Kidney tubule cell (primary cell): Measurements from ENCODE around the gene CKAP5.

Experiments
- DNase-seq: peaks from one replicate; pipeline ENCODE4 v3.0.0-alpha.2; 2018; ENCODE audit warnings: low spot score

Gene CKAP5

DNA sequence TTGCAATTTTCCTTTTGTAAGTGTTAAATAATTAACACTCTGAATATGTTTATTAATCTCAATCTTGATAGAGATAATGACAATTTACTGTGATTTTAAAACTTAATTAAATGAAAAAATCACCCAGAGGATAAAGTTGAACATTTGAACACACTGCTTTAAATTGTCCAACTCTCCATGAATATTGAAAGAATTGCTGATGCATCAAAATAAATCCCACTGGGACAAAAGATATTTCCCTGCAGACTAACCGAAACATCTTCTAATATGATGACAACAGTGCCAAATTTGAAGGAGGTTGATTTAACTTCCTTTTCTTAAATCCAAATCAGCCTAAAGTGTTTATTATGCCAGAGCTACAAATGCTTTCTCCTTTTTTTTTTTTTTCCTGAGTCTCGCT lies 79.4 kb downstream of the CKAP5 start:
- DNase-seq: no peak

DNA sequence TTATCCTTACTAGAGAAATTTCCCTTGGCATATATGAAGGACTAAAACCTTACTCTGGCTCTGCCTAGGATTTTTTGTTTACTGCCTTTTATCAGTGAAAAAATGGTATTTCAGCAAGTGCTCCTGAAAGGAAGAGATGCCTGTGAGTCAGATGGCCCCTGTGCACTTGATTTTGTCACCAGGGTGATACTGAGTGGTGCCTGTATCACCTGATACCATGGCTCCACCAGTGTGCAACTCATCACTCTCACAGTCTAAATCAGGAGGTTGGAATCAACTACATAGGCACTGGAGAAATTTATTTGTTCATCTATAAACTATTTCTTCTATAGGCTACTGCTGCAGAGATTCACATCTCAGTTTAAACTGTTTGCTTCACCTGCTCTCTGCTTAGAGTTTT lies 83.8 kb downstream of the CKAP5 start:
- no peak for DNase-seq

DNA sequence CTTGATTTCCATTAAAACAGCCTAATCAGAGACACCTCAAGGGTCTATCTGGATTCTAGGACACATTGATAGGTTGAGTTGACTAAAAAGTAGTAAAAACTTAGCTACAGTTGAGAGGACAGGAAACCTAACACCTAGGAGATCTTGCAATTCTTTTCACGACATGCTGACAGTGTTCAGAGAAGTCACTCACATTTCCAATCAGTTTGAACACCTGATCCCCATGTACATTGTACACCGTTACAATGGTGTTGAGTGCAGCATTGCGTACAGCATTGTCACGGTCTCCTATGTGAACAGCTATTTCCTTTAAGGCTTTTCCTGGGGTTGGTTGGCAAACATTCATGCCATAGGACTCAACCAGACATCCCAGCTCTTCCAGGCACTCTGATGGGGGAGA lies 84.3 kb downstream of the CKAP5 start:
- no peak for DNase-seq

DNA sequence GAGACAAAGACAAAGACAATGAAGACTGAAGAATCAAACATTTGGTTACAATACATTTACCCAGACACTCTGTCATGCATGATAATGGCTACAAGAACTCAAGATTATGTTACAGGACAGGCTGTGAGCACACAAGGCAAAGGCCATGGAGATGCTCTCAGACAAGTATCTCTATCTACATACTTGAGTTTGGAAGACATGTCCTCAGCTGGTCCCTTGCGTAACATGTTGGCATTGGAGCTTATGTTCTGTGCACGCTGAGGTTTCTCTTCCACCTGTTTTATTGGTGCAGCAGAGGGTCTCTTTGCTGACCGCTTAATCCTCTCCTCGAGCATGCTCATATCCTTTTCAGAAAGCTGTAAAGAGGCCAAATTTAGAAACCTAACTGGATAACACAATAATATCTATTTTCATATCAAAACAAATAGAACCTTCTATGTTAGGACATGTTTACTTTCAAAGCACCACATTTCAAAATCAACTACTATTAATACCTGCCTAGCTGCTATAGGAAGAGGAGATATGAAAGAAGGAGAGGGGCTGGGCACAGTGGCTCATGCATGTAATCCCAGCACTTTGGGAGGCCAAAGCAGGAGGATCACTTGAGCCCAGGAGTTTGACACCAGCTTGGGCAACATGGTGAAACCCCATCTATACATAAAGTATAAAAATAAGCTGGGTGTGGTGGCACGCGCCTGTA lies 85.5 kb downstream of the CKAP5 start:
- DNase-seq: no peak

DNA sequence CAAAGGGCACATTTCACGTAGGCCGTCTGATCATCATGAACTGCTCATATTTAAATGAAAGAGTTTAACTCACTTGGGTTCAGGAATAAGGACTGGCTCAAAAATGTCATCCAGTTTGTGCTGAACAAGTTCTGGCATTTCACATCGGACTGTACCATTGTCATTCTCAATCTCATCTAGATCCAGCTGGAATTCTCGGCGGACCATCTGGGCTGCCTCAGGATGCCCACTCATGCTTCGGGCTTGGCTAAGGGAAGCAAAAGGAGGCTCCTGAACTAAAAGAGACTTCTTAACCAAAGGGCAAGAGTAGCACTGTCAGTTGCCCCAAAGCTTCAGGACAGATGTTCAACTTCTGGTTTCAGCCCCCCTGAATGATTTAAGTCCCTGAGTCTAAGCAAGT lies 86.9 kb downstream of the CKAP5 start:
- no peak for DNase-seq

DNA sequence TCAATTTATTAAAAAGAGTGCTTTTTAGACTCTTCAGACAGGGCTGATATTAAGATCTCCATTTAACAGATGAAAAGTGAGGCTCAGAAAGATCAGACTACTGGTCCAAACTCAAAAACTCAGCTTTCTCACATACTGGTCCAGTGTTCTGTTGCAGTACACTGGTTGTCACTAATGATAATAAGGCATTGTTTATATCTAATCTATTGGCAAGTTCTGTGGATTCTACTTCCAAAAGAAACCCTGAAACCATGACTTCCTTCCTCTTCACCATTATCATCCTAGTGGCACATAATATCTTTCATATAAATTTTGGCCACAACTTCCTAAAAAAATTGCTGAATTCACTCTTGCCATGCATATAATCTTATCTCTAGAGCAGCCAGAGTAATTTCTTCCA lies 90.1 kb downstream of the CKAP5 start:
- no peak for DNase-seq

DNA sequence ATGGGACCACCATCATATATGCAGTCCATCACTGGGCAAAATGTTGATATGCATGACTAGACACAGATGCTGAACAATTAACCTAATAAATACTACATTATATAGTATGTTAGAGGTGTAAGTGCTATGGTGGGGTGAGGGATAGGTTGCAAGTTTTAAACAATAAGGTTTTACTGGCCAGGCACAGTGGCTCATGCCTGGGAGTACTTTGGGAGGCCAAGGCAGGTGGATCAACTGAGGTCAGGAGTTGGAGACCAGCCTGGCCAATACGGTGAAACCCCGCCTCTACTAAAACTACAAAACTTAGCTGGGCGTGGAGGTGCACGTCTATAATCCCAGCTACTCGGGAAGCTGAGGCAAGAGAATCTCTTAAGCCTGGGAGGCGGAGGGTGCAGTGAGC lies 98.9 kb downstream of the CKAP5 start:
- no peak for DNase-seq

DNA sequence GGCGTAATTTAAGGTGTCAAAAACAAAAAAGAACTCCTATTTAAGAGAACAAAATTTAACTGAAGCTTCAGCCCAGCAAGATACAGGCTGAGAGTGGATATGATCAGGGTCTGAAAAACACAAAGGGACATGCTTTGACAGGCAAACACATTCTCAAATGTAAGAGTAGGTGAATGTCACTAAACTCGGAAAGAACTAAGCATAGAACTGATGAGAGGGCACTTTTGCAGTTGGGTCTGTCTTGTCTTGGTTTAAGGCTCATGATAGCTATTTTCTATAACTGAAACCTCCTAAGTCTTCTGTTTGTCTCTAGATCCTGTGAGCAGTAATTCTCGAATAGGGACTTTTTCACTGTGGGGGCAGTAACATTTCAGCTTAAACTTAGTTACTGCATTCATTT lies 100.1 kb downstream of the CKAP5 start:
- no peak for DNase-seq

DNA sequence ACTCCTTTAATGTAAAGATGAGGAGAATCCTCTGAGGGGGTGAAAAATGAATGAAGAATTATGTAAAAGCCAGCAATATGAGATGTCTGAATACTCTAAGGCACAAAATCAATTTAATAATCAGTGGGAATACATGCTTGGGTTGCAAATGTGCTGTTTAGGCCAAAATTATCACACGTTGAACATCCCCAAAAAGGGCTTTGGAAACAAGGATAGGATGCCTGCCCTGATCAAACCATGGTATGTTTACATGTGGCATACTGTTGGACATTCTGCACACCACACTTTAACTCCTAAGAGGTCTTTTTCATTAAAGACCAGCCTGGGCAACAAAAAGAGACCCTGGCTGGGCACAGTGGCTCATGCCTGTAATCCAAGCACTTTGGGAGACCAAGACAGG lies 100.8 kb downstream of the CKAP5 start:
- DNase-seq: no peak

DNA sequence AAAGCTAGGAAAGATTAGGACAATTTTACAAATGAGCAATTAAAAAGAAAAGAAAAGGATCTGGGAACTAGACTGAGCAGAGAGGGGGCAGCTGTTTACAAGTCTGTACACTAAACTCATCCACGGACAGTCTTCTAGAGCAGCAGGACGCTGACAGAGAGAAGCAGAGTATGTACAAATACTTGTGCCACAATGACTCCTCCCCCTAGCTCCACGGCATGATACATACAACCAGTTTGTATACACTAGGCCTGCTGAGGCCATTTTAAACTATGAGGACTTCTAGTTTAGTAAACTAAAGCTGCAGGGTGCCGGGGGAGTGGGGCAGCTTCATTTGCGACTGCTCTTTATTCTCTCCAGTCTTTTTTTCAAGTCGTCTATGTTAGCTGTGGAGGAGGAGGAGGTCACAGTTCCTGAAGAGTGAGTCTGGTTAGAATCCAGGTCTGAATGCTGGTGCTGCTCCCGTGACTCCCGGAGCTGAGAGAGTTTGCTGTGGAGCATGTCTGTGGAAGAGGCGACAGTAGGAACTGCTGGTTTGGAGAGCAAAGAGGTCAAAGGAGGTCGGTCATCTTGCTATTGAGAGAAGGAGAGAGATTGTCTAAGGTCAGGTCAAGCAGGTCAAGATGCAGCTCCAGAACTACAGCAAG lies 102.3 kb downstream of the CKAP5 start:
- no peak for DNase-seq

DNA sequence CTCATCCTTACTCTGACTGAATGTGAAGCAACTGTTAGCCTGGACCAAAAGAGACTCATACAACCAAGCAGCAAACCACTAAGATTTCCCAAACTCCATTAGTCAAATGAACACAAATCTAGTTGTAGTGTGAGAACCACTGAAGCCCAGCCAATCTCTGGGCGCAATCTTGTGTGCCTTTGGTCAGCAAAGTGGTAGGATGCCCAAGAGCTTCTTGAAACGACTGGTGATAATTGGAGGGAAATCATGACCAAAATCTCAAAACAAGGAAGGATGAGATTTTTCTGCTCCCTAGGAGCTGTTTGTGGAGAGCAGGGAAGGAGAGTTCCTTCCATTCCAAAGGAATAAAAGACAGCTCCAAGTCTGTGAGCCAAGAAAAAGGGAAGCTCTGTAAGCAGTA lies 103.0 kb downstream of the CKAP5 start:
- no peak for DNase-seq

DNA sequence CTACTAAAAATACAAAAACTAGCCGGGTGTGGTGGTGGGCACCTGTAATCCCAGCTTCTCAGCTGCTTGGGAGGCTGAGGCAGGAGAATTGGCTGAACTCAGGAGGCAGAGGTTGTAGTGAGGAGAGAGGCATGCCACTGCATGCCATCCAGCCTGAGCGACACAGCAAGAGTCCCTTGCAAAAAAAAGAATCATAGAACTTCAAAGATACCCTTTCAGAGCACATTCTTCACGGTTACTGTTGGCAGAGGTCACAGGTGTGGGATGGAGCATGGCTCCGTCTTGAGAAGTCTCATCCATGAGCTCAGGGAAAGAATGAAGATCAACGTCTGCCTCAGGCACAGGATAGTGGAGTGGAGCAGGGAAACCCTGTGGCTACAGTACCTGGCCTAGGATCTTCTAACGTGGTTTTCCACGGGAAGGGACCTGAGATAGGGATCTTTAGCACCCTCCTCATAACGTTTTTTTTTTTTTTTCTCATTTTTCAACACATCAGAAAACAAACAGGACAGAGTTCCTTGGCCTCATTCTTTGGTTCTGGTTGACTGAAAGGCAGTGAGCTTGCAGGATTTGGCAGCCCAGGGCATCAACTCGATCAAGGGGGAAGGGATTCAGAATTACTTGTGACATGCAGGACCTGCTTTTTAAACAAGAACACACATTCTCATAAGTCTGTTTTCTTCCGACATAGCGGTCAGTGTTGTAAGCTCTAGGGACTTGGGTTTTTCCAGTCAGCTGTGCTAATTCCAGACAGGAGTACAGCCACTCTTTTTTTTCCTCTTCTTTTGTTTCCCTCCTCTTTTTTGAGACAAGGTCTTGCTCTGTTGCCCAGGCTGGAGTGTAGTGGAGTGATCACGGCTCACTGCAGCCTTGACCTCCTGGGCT lies 104.2 kb downstream of the CKAP5 start:
- no peak for DNase-seq

DNA sequence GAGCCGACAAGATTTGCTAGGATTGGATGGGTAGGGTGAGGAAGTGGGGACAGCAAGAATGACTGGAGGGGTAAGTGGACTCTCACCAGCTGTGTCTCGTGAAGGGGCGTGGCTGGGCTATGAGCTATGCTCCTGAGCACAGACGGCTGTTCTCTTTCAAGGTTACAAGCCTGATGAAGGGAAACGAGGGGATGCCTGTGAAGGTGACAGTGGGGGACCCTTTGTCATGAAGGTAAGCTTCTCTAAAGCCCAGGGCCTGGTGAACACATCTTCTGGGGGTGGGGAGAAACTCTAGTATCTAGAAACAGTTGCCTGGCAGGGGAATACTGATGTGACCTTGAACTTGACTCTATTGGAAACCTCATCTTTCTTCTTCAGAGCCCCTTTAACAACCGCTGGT lies 107.2 kb downstream of the CKAP5 start:
- DNase-seq: no peak

DNA sequence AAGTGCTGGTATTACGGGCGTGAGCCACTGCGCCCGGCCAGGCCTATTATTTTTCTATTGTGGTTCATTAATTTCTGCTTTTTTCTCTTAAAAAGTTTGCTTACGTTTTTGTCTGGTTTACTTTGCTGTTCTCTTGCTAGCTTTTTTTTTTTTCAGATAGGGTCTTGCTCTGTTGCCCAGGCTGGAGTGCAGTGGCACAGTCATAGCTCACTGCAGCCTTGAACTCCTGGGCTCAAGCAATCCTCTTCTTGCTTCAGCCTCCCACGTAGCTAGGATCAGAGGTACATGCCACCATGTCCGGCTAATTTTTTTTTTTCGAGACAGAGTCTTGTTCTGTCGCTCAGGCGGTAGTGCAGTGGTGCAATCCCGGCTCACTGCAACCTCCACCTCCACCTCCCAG lies 108.4 kb downstream of the CKAP5 start:
- DNase-seq: no peak

DNA sequence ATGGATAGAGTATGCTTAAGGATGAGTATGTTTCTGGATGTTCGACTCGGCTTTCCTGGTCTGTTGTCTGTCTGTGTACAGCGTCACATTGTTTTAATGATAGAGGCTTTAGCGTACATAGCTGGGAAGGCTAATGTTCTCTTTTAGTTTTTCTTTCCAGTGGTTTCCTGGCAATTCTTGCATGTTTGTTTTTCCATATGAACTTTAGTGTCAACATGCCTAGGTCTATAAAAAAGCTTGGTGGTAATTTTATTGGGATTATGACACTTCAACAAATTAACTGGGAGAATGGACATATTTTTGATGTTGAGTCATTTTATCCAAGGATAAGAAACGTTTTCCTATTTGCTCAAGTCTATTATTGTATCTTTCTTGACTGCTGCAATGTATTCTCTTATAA lies 109.5 kb downstream of the CKAP5 start:
- no peak for DNase-seq

DNA sequence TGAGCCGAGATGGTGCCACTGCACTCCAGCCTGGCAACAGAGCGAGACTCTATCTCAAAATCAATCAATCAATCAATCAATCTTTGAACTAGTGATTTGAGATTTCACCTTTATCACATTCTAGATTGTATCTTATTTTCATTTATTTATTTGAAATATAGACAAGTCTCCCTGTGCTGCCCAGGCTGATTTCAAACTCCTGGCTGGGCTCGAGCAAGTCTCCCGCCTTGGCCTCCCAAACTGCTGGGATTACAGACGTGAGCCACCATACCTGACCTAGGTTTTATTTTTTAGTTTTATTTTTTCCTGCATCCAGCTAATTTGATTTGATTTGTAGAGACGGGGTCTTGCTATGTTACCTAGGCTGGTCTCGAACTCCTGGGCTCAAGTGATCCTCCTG lies 109.9 kb downstream of the CKAP5 start:
- no peak for DNase-seq

DNA sequence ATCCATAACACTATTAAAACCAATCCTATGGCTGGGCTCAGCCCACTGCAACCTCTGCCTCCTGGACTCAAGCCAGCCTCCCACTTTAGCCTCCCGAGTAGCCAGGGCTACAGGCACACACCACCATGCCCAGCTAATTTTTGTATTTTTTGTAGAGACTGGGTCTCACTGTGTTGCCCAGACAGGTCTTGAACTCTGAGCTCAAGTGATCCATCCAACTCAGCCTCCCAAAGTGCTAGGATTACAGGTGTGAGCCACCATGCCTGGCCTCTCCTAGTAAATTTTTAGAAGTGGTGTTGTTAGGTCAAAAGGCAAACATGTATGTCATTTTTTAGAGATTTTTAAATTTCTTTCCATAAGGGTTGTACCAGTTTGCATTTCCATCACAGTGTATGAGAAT lies 112.8 kb downstream of the CKAP5 start:
- DNase-seq: no peak

DNA sequence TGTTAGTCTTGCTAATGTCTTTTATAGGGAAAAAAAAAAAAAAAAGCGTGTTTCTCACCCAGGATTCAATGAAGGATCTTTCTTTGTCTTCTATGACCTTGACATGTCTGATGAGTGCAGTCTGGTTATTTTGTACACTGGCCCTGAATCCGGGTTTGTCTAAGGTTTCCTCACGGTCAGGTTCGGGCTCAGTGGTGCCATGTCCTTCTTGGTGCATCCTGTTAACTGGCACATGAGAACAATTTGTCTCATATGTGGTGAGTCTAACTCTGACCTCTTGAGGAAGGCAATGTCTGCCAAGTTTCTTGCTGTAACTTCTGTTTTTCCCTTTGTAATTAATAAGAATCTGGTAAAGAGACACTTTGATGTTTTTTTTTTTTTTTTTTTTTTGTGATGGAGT lies 114.5 kb downstream of the CKAP5 start:
- DNase-seq: no peak

DNA sequence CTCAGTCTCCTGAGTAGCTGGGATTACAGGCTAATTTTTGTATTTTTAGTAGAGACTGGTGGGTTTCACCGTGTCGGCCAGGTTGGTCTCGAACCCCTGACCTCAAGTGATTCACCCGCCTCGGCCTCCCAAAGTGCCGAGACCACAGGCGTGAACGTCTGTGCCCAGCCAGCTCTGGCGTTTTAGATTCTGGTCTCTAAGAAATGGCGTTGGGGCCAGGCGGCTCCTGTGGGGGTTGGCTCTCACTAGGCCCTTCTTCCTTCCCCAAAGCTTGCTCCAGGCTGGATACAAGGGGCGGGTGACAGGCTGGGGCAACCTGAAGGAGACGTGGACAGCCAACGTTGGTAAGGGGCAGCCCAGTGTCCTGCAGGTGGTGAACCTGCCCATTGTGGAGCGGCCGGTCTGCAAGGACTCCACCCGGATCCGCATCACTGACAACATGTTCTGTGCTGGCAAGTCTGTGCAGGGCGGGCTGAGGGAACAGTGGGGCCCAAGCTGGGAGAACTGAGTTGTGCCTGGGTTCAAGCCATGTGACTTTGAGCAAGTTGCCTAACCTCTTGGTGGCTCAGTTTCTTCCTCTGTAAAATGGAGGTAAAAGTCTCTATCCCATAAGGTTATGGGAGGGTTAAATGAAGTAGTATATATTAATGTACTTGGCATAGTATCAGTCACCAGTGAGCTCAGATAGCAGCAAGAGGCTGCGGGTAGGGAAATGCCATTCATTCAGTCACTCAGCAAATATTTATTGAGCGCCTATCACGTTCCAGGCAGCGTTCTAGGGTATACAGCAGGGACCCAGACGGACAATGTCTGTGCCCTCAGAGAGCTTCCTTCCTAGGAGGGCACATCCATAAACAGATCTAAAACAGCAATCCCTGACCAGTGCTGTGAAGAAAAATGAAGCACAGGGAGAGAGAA lies 116.7 kb downstream of the CKAP5 start:
- DNase-seq: no peak

DNA sequence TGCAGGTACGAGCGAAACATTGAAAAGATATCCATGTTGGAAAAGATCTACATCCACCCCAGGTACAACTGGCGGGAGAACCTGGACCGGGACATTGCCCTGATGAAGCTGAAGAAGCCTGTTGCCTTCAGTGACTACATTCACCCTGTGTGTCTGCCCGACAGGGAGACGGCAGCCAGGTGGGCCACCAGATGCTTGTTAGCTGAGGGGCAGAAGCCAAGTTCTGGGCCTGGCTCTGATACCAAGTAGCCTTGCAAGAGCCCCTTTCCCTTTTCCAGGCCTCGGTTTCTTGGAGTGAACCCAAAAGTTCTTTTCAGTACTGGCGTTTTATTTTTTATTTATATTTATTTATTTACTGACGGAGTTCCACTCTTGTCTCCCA lies 117.4 kb downstream of the CKAP5 start:
- DNase-seq: no peak

DNA sequence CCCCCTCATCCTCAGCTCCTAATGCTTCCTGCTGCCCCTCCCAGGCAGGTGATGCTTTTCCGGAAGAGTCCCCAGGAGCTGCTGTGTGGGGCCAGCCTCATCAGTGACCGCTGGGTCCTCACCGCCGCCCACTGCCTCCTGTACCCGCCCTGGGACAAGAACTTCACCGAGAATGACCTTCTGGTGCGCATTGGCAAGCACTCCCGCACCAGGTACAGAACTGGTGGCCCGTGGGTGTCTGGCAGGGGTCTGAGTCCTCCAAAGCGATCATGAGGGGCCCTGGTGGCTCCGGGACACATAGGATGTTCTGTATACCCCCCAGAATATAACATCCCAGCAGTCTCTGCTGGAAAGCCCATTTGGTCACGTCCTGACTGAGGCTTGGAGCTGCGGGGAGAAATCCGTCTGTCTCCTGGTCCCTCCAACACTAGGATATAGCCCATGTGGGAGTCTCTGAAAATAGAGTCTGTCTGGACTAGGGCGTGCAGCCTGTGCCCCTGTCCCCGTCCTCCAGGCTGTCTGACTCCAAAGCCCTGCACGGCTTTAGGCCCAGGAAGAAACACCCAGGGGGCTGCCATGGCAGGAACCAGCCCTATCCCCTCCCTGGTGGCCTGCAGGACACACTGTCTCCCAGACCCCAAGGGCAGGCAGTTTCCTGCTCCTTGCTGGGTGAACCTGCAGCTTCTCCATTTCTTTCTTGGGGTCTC lies 118.0 kb downstream of the CKAP5 start:
- no peak for DNase-seq
